RWPE2 (cell line): ENCODE data around the gene ACSS2.

ENCODE experiments used
- ATAC-seq: fragments of 200-7000 bp; cut with Tn5 transposase; 3 replicates; pipeline ENCODE4 v1.9.1; 2021; ENCODE audit warnings: low read depth
- DNase-seq: peaks from one replicate; pipeline ENCODE4 v3.0.0-alpha.2; 2020; ENCODE audit warnings: low spot score
- H3K27ac ChIP-seq: fragments of 450-650 bp; 2 replicates; pipeline ENCODE4 v1.5.1; 2017; ENCODE audit warnings: mild to moderate bottlenecking; ENCODE audit not compliant: poor library complexity, severe bottlenecking
- H3K27me3 ChIP-seq: fragments of 250-450 bp; sonication (Bioruptor Pico); 2 replicates; pipeline ENCODE4 v1.5.1; 2021; ENCODE audit warnings: mild to moderate bottlenecking, moderate library complexity; ENCODE audit not compliant: insufficient read depth, poor library complexity, severe bottlenecking
- H3K36me3 ChIP-seq: fragments of 250-450 bp; sonication (Bioruptor Pico); 2 replicates; pipeline ENCODE4 v1.5.1; 2020; ENCODE audit warnings: low read depth, mild to moderate bottlenecking, moderate library complexity
- H3K4me1 ChIP-seq: fragments of 250-450 bp; sonication (Bioruptor Pico); 2 replicates; pipeline ENCODE4 v1.5.1; 2021; ENCODE audit warnings: mild to moderate bottlenecking, moderate library complexity; ENCODE audit not compliant: insufficient read depth, poor library complexity, severe bottlenecking
- H3K4me3 ChIP-seq: fragments of 250-450 bp; sonication (Bioruptor Pico); 2 replicates; pipeline ENCODE4 v1.5.1; 2021; ENCODE audit warnings: mild to moderate bottlenecking, moderate library complexity; ENCODE audit not compliant: severe bottlenecking
- H3K9me3 ChIP-seq: fragments of 250-450 bp; sonication (Bioruptor Pico); 2 replicates; pipeline ENCODE4 v1.5.1; 2021; ENCODE audit warnings: mild to moderate bottlenecking, moderate library complexity; ENCODE audit not compliant: severe bottlenecking
- TF ChIP-seq, protein P1 (sequence below): fragments of 450-650 bp; IDR thresholded peaks from one replicate; pipeline ENCODE4 v1.5.1; 2017; ENCODE audit warnings: mild to moderate bottlenecking, moderate library complexity; ENCODE audit not compliant: poor library complexity, severe bottlenecking

ACSS2 gene

DNA sequence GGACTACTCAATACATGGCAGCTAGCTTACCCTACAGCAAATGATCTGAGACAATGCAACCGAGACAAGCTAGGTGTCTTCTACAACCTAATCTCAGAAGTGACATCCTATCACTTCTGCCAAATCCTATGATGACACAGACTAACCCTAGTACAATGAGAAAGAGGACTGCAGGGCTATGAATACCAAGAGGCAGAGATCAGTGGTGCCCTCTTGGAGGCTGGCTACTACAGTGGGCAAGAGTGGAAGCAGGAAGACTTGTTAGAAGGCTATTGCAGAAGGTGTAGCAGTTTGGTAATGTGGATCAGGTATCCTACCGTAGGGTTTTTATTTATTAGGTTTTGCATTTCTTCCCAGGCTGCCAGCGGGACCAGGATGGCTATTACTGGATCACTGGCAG is 48.9 kb downstream of the ACSS2 start:
- ATAC-seq (no peak), DNase-seq (no peak)
- Histone ChIP-seq H3K4me1 (peaks cover 35% of the 10 kb centered on the region), H3K27me3 (no peaks in the 10 kb centered on the region), H3K9me3 (no peaks in the 10 kb centered on the region), H3K36me3 (peaks cover 97% of the 10 kb centered on the region), H3K4me3 (no peak overlapping the region), H3K27ac (no peak overlapping the region)
- TF ChIP-seq, protein P1, sequence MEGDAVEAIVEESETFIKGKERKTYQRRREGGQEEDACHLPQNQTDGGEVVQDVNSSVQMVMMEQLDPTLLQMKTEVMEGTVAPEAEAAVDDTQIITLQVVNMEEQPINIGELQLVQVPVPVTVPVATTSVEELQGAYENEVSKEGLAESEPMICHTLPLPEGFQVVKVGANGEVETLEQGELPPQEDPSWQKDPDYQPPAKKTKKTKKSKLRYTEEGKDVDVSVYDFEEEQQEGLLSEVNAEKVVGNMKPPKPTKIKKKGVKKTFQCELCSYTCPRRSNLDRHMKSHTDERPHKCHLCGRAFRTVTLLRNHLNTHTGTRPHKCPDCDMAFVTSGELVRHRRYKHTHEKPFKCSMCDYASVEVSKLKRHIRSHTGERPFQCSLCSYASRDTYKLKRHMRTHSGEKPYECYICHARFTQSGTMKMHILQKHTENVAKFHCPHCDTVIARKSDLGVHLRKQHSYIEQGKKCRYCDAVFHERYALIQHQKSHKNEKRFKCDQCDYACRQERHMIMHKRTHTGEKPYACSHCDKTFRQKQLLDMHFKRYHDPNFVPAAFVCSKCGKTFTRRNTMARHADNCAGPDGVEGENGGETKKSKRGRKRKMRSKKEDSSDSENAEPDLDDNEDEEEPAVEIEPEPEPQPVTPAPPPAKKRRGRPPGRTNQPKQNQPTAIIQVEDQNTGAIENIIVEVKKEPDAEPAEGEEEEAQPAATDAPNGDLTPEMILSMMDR = no peak

DNA sequence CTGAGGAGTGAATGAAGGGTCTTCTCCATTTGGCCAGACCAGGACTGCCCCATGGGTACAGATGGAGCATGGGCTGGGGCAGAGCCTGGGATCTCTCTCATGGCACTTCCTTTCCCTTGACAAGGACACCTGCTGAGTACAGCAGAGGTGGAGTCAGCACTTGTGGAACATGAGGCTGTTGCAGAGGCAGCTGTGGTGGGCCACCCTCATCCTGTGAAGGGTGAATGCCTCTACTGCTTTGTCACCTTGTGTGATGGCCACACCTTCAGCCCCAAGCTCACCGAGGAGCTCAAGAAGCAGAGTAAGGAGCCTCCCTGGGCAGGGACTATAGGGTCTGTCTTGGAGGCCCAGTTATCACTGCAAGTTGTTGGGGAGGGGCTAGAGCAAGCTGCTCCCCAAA is 49.6 kb downstream of the ACSS2 start:
- DNase-seq = no peak
- H3K36me3 ChIP-seq = peaks cover 97% of the 10 kb centered on the region

DNA sequence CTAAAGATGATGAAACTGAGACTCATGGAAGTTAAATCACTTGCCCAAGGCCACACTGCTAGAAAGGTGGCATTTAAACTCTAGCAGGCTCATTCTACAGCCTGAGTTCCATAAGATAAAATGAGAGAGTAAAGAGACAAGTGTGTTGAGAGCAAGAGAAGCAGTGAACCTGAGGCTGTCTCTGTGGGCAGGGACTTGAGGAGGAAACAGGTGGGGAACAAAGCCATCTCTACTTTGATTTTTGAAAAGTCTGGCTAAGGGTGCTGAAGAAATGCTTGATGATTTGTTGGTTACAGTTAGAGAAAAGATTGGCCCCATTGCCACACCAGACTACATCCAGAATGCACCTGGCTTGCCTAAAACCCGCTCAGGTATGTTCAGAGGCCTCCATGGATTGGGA is 50.2 kb downstream of the ACSS2 start:
- ATAC-seq = no peak
- H3K4me3 ChIP-seq = no peak overlapping the region
- TF ChIP-seq, protein P1 = no peak
- H3K27me3 ChIP-seq = no peaks in the 10 kb centered on the region
- peaks cover 29% of the 10 kb centered on the region for H3K4me1 ChIP-seq
- H3K9me3 ChIP-seq = no peaks in the 10 kb centered on the region
- peaks cover 97% of the 10 kb centered on the region for H3K36me3 ChIP-seq
- DNase-seq = no peak
- peak overlapping the region; percentile 46 for H3K27ac ChIP-seq

More for the DNA sequence above, 49.6 kb downstream of the ACSS2 start:
- peaks cover 35% of the 10 kb centered on the region for H3K4me1 ChIP-seq
- TF ChIP-seq, protein P1 = no peak
- ATAC-seq = no peak
- H3K4me3 ChIP-seq = no peak overlapping the region
- no peaks in the 10 kb centered on the region for H3K9me3 ChIP-seq
- no peak overlapping the region for H3K27ac ChIP-seq
- no peaks in the 10 kb centered on the region for H3K27me3 ChIP-seq

DNA sequence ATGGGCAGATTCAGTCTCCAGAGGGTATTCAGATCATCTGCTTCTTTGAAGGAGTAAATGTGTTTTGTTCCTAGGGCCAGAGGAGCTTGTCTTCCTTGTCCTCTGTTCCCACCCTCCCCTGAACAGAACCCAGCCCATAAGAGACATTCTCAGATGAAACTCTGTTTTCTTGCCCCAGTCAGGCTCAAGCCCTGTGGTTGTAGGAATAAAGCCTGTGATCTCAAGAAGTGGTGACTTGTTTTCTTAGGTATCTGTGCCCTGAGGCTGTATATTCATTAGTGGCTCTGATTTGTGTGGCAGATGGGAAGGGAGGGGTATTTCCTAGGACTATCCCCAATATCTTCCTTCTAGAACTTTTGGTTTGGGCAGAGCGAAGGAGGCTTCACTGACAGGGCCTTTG is 51.3 kb downstream of the ACSS2 start:
- Histone ChIP-seq H3K36me3 (peaks cover 98% of the 10 kb centered on the region), H3K27me3 (no peaks in the 10 kb centered on the region), H3K27ac (peak overlapping the region; percentile 46), H3K4me3 (no peak overlapping the region), H3K4me1 (peaks cover 18% of the 10 kb centered on the region), H3K9me3 (no peaks in the 10 kb centered on the region)
- ATAC-seq (peak; percentile 62), DNase-seq (no peak)
- TF ChIP-seq, protein P1 = no peak

DNA sequence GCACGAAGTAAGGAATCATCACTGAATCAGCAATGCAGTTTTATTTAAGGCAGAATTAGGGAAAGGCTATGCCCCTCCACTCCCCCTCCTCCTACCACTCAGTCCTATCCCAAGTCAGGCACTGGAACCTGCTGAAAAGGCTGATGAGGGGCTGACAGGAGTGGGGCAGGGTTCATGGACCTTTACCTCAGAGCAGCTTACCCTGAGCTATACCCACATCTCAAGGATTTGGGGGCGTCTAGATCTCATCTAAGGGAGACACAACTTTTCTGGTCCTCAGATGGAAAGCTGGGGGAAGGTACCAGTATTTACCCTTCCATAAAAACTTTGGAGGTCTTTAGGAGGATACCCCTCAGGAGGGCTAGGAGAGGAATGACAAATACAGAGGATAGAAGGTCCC is 52.0 kb downstream of the ACSS2 start:
- DNase-seq (no peak), ATAC-seq (no peak)
- Histone ChIP-seq H3K9me3 (no peaks in the 10 kb centered on the region), H3K4me1 (peaks cover 11% of the 10 kb centered on the region), H3K4me3 (no peak overlapping the region), H3K36me3 (peaks cover 98% of the 10 kb centered on the region), H3K27ac (peak overlapping the region; percentile 46), H3K27me3 (no peaks in the 10 kb centered on the region)
- TF ChIP-seq, protein P1 = no peak
